Karpas-422 (cell line): ENCODE data around the gene SELENOS. TPM values are rescaled to one million over a fixed set of nuclear protein-coding genes. Genes with fewer than 3 reads are reported as not detected.

Experiments used
- DNase-seq: peaks from one replicate; pipeline ENCODE4 v3.0.0-alpha.2; 2015
- H2AFZ ChIP-seq: fragments of 200-600 bp; sonication (generic); 2 replicates; pipeline ENCODE4 v1.6.1; 2014; ENCODE audit warnings: antibody characterized with exemption, low read length, mixed read lengths
- H3K27ac ChIP-seq: fragments of 200-600 bp; sonication (generic); 2 replicates; pipeline ENCODE4 v1.5.1; 2014; ENCODE audit warnings: mild to moderate bottlenecking, low read length, moderate library complexity
- H3K27me3 ChIP-seq: fragments of 200-600 bp; sonication (generic); 2 replicates; pipeline ENCODE4 v1.6.1; 2014; ENCODE audit warnings: low read length, mixed read lengths
- H3K36me3 ChIP-seq: fragments of 200-600 bp; sonication (generic); 2 replicates; pipeline ENCODE4 v1.6.1; 2014; ENCODE audit warnings: low read length, mixed read lengths; ENCODE audit not compliant: insufficient read depth
- H3K4me1 ChIP-seq: fragments of 200-600 bp; sonication (generic); 2 replicates; pipeline ENCODE4 v1.6.1; 2014; ENCODE audit warnings: mild to moderate bottlenecking, low read length, mixed read lengths
- H3K4me2 ChIP-seq: fragments of 200-600 bp; sonication (generic); 2 replicates; pipeline ENCODE4 v1.6.1; 2014; ENCODE audit warnings: low read length, low read depth, mild to moderate bottlenecking; ENCODE audit not compliant: poor library complexity, severe bottlenecking
- H3K4me3 ChIP-seq: fragments of 200-600 bp; sonication (generic); 2 replicates; pipeline ENCODE4 v1.5.1; 2014; ENCODE audit warnings: mild to moderate bottlenecking, antibody characterized with exemption, low read length, mixed read lengths
- H3K79me2 ChIP-seq: fragments of 200-600 bp; sonication (generic); 2 replicates; pipeline ENCODE4 v1.6.1; 2014; ENCODE audit warnings: mild to moderate bottlenecking, low read length, mixed read lengths
- H3K9ac ChIP-seq: fragments of 200-600 bp; sonication (generic); 2 replicates; pipeline ENCODE4 v1.6.0; 2014; ENCODE audit warnings: low read length
- H3K9me2 ChIP-seq: fragments of 200-600 bp; sonication (generic), shearing (Covaris generic); replicated peaks from 2 replicates; pipeline ENCODE4 v1.6.0; 2014; ENCODE audit warnings: mild to moderate bottlenecking, low read length, moderate library complexity; ENCODE audit not compliant: insufficient read depth
- H3K9me3 ChIP-seq: fragments of 300-700, 200-600 bp; sonication (generic); 2 replicates; pipeline ENCODE4 v1.6.1; 2014; ENCODE audit warnings: low read length, mixed read lengths
- H4K20me1 ChIP-seq: fragments of 200-600 bp; sonication (generic); 2 replicates; pipeline ENCODE4 v1.6.1; 2014; ENCODE audit warnings: mild to moderate bottlenecking, antibody characterized with exemption, low read length, low read depth; ENCODE audit not compliant: insufficient read depth
- total RNA-seq: library from RNA; depleted of rRNA; stranded (reverse); fragments of >200 nt; shearing (Covaris generic); gene quantifications from 2 replicates; pipeline ENCODE4 v1.2.3, GENCODE V29; 2014; ENCODE audit warnings: low replicate concordance; rRNA removed

The SELENOS gene
- 14.9 and 27.2 TPM in 2 replicates for total RNA-seq

- Histone ChIP-seq H3K9me2 (no peaks in the 10 kb centered on the region), H2AFZ (peak within 1 kb of the TSS; percentile 66), H3K27ac (no peak within 1 kb of the TSS), H3K4me1 (peaks cover 19% of the 10 kb centered on the region), H3K27me3 (no peaks in the 10 kb centered on the region), H3K4me2 (peak within 1 kb of the TSS; percentile 76), H4K20me1 (peaks cover 5% of the 10 kb centered on the region; the same call in 1 of the 2 replicates), H3K9ac (peak within 1 kb of the TSS; percentile 90), H3K9me3 (no peaks in the 10 kb centered on the region), H3K36me3 (peaks cover 49% of the 10 kb centered on the region; the same call in 1 of the 2 replicates), H3K4me3 (peak within 1 kb of the TSS; percentile 75), H3K79me2 (peaks cover 23% of the 10 kb centered on the region)
- peak; percentile 97 for DNase-seq
Measured at GRCh38 chr15:101277038-101277822, at the start of gene SELENOS. TSS of gene SELENOS (minus strand) at chr15:101277485. CDS start at chr15:101277417, 68 bp downstream.

GRCh38 chr15:101326462-101327146, 49.3 kb upstream of the SELENOS start:
- Histone ChIP-seq H3K4me1 (no peaks in the 10 kb centered on the region), H3K4me3 (no peak overlapping the region), H3K27me3 (no peaks in the 10 kb centered on the region), H3K9me3 (no peaks in the 10 kb centered on the region), H3K36me3 (no peaks in the 10 kb centered on the region), H4K20me1 (no peaks in the 10 kb centered on the region), H3K9ac (no peak overlapping the region), H3K9me2 (no peaks in the 10 kb centered on the region), H2AFZ (no peak overlapping the region), H3K79me2 (no peaks in the 10 kb centered on the region), H3K27ac (no peak overlapping the region), H3K4me2 (no peak overlapping the region)
- no peak for DNase-seq

GRCh38 chr15:101326026-101326315, 48.7 kb upstream of the SELENOS start:
- Histone ChIP-seq H3K79me2 (no peaks in the 10 kb centered on the region), H3K9me2 (no peaks in the 10 kb centered on the region), H3K9me3 (no peaks in the 10 kb centered on the region), H3K4me2 (no peak overlapping the region), H4K20me1 (no peaks in the 10 kb centered on the region), H3K4me3 (no peak overlapping the region), H3K27ac (no peak overlapping the region), H3K9ac (no peak overlapping the region), H2AFZ (no peak overlapping the region), H3K36me3 (no peaks in the 10 kb centered on the region), H3K4me1 (no peaks in the 10 kb centered on the region), H3K27me3 (no peaks in the 10 kb centered on the region)
- no peak for DNase-seq

GRCh38 chr15:101325263-101326025, 48.2 kb upstream of the SELENOS start:
- Histone ChIP-seq H4K20me1 (no peaks in the 10 kb centered on the region), H3K79me2 (no peaks in the 10 kb centered on the region), H3K9ac (no peak overlapping the region), H3K4me1 (no peaks in the 10 kb centered on the region), H3K4me3 (no peak overlapping the region), H3K9me2 (no peaks in the 10 kb centered on the region), H3K4me2 (no peak overlapping the region), H3K9me3 (no peaks in the 10 kb centered on the region), H3K27me3 (no peaks in the 10 kb centered on the region), H3K27ac (no peak overlapping the region), H3K36me3 (no peaks in the 10 kb centered on the region), H2AFZ (no peak overlapping the region)
- DNase-seq, result no peak

- Histone ChIP-seq H3K9ac (no peak overlapping the region), H3K9me2 (no peaks in the 10 kb centered on the region), H3K27me3 (no peaks in the 10 kb centered on the region), H3K79me2 (no peaks in the 10 kb centered on the region), H3K36me3 (no peaks in the 10 kb centered on the region), H3K9me3 (no peaks in the 10 kb centered on the region), H3K4me3 (no peak overlapping the region), H3K4me2 (no peak overlapping the region), H3K4me1 (no peaks in the 10 kb centered on the region), H2AFZ (no peak overlapping the region), H3K27ac (no peak overlapping the region), H4K20me1 (no peaks in the 10 kb centered on the region)
- no peak for DNase-seq
Measured at GRCh38 chr15:101324524-101325177, 47.4 kb upstream of the SELENOS start.

- H3K9ac ChIP-seq, result no peak overlapping the region
- no peak overlapping the region for H3K4me3 ChIP-seq
- no peak overlapping the region for H3K27ac ChIP-seq
- no peaks in the 10 kb centered on the region for H3K9me2 ChIP-seq
- no peak overlapping the region for H2AFZ ChIP-seq
- no peak for DNase-seq
- no peaks in the 10 kb centered on the region for H3K27me3 ChIP-seq
- H3K4me1 ChIP-seq, result no peaks in the 10 kb centered on the region
- H4K20me1 ChIP-seq, result no peaks in the 10 kb centered on the region
- H3K4me2 ChIP-seq, result no peak overlapping the region
- no peaks in the 10 kb centered on the region for H3K79me2 ChIP-seq
- no peaks in the 10 kb centered on the region for H3K36me3 ChIP-seq
- no peaks in the 10 kb centered on the region for H3K9me3 ChIP-seq
Measured at GRCh38 chr15:101323793-101324523, 46.7 kb upstream of the SELENOS start.

- no peak overlapping the region for H3K27ac ChIP-seq
- no peaks in the 10 kb centered on the region for H3K79me2 ChIP-seq
- H3K27me3 ChIP-seq, result no peaks in the 10 kb centered on the region
- H3K36me3 ChIP-seq, result no peaks in the 10 kb centered on the region
- no peak for DNase-seq
- no peaks in the 10 kb centered on the region for H3K9me2 ChIP-seq
- H2AFZ ChIP-seq, result no peak overlapping the region
- no peaks in the 10 kb centered on the region for H3K9me3 ChIP-seq
- no peaks in the 10 kb centered on the region for H4K20me1 ChIP-seq
- no peak overlapping the region for H3K4me2 ChIP-seq
- no peaks in the 10 kb centered on the region for H3K4me1 ChIP-seq
- H3K9ac ChIP-seq, result no peak overlapping the region
- H3K4me3 ChIP-seq, result no peak overlapping the region
Measured at GRCh38 chr15:101322854-101323477, 45.7 kb upstream of the SELENOS start.
